Vagina (tissue), 2 donors: ENCODE data around the gene GOPC.

ENCODE experiments used
- CTCF ChIP-seq, 3 experiments: fragments of 450-650 bp in 2 of 3; fragments of 200-600 bp in 1 of 3; sonication (generic) in 1 of 3; IDR thresholded peaks; one replicate each; pipeline ENCODE4 v1.5.1; 2017 to 2019; ENCODE audit warnings: antibody characterized with exemption in 3 of 3, mild to moderate bottlenecking in 2 of 3, moderate library complexity in 2 of 3
- POLR2A ChIP-seq, 2 donors: fragments of 450-650 bp; IDR thresholded peaks; one replicate each; pipeline ENCODE4 v1.6.1; 2017; ENCODE audit warnings: antibody characterized with exemption in 2 of 2, mild to moderate bottlenecking in 2 of 2, moderate library complexity in 2 of 2

DNA sequence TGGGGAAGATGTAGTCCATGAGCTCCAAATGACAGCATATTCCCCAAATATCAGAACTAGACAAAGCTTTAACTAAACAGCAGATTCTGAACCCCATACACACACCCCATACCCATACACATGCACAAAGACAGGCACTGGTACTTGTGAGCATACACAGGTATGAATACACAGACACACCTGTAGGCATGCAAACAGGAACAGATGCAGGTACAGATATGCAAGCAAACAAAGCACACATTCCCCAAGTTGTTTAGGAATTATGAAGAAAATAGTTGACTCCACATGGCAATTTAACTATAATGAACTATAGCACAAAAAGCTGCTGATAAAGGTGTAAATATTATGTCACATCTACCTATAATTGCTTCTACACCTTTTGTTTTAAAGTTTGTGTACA lies 16.7 kb downstream of the GOPC start:
- TF ChIP-seq POLR2A (IDR thresholded peaks at IDR 0.05) (no peak), CTCF (IDR thresholded peaks at IDR 0.05) (no peak)
